Activated CD8-positive, alpha-beta memory T cell treated with anti-CD3 and anti-CD28 coated beads, Interleukin-2, amount 10 ng/mL, durations not matched to agents 7 days and 5 days (primary cell): ENCODE results near the gene IL15RA. TPM values are rescaled to one million over a fixed set of nuclear protein-coding genes. Genes with fewer than 3 reads are reported as not detected.

Experiments used
- ATAC-seq: fragments of 150-1000 bp; cut with Tn5 transposase; one replicate; pipeline ENCODE4 v1.10.0; 2021; ENCODE audit warnings: moderate library complexity
- CTCF ChIA-PET: fragments of 350-600 bp; sonication (Branson Sonifier 250); formaldehyde crosslinking; loops from one replicate; lab custom pipeline; 2021; ENCODE audit warnings: antibody characterized with exemption; lab: Charles Lee
- DNase-seq: peaks from one replicate; pipeline ENCODE4 v3.0.0-alpha.2; 2020
- H3K27ac Mint-ChIP-seq: one replicate; pipeline ENCODE4 v1.8.0; 2021; ENCODE audit warnings: mild to moderate bottlenecking, mixed read lengths
- H3K27me3 Mint-ChIP-seq: one replicate; pipeline ENCODE4 v1.8.0; 2021; ENCODE audit warnings: mixed read lengths
- H3K36me3 Mint-ChIP-seq: one replicate; pipeline ENCODE4 v1.8.0; 2021; ENCODE audit warnings: mild to moderate bottlenecking, mixed read lengths
- H3K4me1 Mint-ChIP-seq: one replicate; pipeline ENCODE4 v1.8.0; 2021; ENCODE audit warnings: mixed read lengths
- H3K4me3 Mint-ChIP-seq: one replicate; pipeline ENCODE4 v1.8.0; 2021; ENCODE audit warnings: mild to moderate bottlenecking, moderate library complexity, mixed read lengths
- H3K9me3 Mint-ChIP-seq: one replicate; pipeline ENCODE4 v1.8.0; 2022; ENCODE audit warnings: low read depth, mixed read lengths
- total RNA-seq, 2 experiments: library from RNA; stranded (reverse); gene quantifications; one replicate each; pipeline ENCODE4 v1.2.3, GENCODE V29; 2021

Gene IL15RA
- total RNA-seq, 2 experiments from 2014 or later = 31.1 to 31.7 TPM

GRCh38 chr10:5942001-5942400, 35.3 kb downstream of the IL15RA start:
- ATAC-seq (no peak), DNase-seq (no peak)
- no peak overlapping the region for H3K4me3 Mint-ChIP-seq
- H3K36me3 Mint-ChIP-seq = peaks cover 7% of the 10 kb centered on the region
- H3K27ac Mint-ChIP-seq = no peak overlapping the region
- no peaks in the 10 kb centered on the region for H3K27me3 Mint-ChIP-seq
- CTCF ChIA-PET = no interaction called here
- H3K9me3 Mint-ChIP-seq = no peaks in the 10 kb centered on the region
- peaks cover 5% of the 10 kb centered on the region for H3K4me1 Mint-ChIP-seq

- DNase-seq (no peak), ATAC-seq (no peak)
- Mint-ChIP-seq H3K4me1 (peaks cover 5% of the 10 kb centered on the region), H3K9me3 (no peaks in the 10 kb centered on the region), H3K4me3 (no peak overlapping the region), H3K27me3 (no peaks in the 10 kb centered on the region), H3K36me3 (peaks cover 7% of the 10 kb centered on the region), H3K27ac (no peak overlapping the region)
- CTCF ChIA-PET = no interaction called here
Observed at GRCh38 chr10:5941579-5941978, 35.8 kb downstream of the IL15RA start.

- Mint-ChIP-seq H3K9me3 (no peaks in the 10 kb centered on the region), H3K36me3 (peaks cover 10% of the 10 kb centered on the region), H3K4me3 (no peak overlapping the region), H3K27ac (no peak overlapping the region), H3K4me1 (peaks cover 3% of the 10 kb centered on the region), H3K27me3 (no peaks in the 10 kb centered on the region)
- CTCF ChIA-PET = no interaction called here
- DNase-seq (no peak), ATAC-seq (no peak)
Observed at GRCh38 chr10:5940807-5941218, 36.5 kb downstream of the IL15RA start.

- CTCF ChIA-PET = no interaction called here
- Mint-ChIP-seq H3K9me3 (no peaks in the 10 kb centered on the region), H3K36me3 (peaks cover 12% of the 10 kb centered on the region), H3K4me1 (no peaks in the 10 kb centered on the region), H3K4me3 (no peak overlapping the region), H3K27ac (no peak overlapping the region), H3K27me3 (no peaks in the 10 kb centered on the region)
- no peak for DNase-seq
- no peak for ATAC-seq
Observed at GRCh38 chr10:5938291-5938690, 39.1 kb downstream of the IL15RA start.

GRCh38 chr10:5937016-5937415, 40.3 kb downstream of the IL15RA start:
- Mint-ChIP-seq H3K27ac (no peak overlapping the region), H3K36me3 (peaks cover 12% of the 10 kb centered on the region), H3K4me1 (no peaks in the 10 kb centered on the region), H3K27me3 (no peaks in the 10 kb centered on the region), H3K9me3 (no peaks in the 10 kb centered on the region), H3K4me3 (no peak overlapping the region)
- CTCF ChIA-PET = no interaction called here
- DNase-seq (no peak), ATAC-seq (no peak)

- no peak for DNase-seq
- H3K27ac Mint-ChIP-seq = no peak overlapping the region
- H3K9me3 Mint-ChIP-seq = no peaks in the 10 kb centered on the region
- no peaks in the 10 kb centered on the region for H3K27me3 Mint-ChIP-seq
- H3K4me1 Mint-ChIP-seq = no peaks in the 10 kb centered on the region
- H3K4me3 Mint-ChIP-seq = no peak overlapping the region
- no peak for ATAC-seq
- CTCF ChIA-PET = no interaction called here
- peaks cover 14% of the 10 kb centered on the region for H3K36me3 Mint-ChIP-seq
Observed at GRCh38 chr10:5935628-5936027, 41.7 kb downstream of the IL15RA start.

GRCh38 chr10:5933909-5934546, 43.3 kb downstream of the IL15RA start:
- no peak for ATAC-seq
- H3K4me1 Mint-ChIP-seq = no peaks in the 10 kb centered on the region
- no peak overlapping the region for H3K4me3 Mint-ChIP-seq
- H3K9me3 Mint-ChIP-seq = no peaks in the 10 kb centered on the region
- H3K36me3 Mint-ChIP-seq = peaks cover 22% of the 10 kb centered on the region
- no peak for DNase-seq
- CTCF ChIA-PET = no interaction called here
- H3K27ac Mint-ChIP-seq = no peak overlapping the region
- H3K27me3 Mint-ChIP-seq = no peaks in the 10 kb centered on the region

GRCh38 chr10:5932345-5932744, 45.0 kb downstream of the IL15RA start:
- CTCF ChIA-PET = no interaction called here
- ATAC-seq (no peak), DNase-seq (no peak)
- Mint-ChIP-seq H3K27me3 (no peaks in the 10 kb centered on the region), H3K9me3 (no peaks in the 10 kb centered on the region), H3K4me3 (no peak overlapping the region), H3K36me3 (peaks cover 23% of the 10 kb centered on the region), H3K27ac (no peak overlapping the region), H3K4me1 (no peaks in the 10 kb centered on the region)

GRCh38 chr10:5930272-5930671, 47.1 kb downstream of the IL15RA start:
- no peak for DNase-seq
- CTCF ChIA-PET = no interaction called here
- Mint-ChIP-seq H3K9me3 (no peaks in the 10 kb centered on the region), H3K27ac (no peak overlapping the region), H3K4me1 (no peaks in the 10 kb centered on the region), H3K27me3 (no peaks in the 10 kb centered on the region), H3K36me3 (peaks cover 28% of the 10 kb centered on the region), H3K4me3 (no peak overlapping the region)
- no peak for ATAC-seq

GRCh38 chr10:5929442-5929841, 47.9 kb downstream of the IL15RA start:
- Mint-ChIP-seq H3K36me3 (peaks cover 31% of the 10 kb centered on the region), H3K27ac (no peak overlapping the region), H3K9me3 (no peaks in the 10 kb centered on the region), H3K27me3 (no peaks in the 10 kb centered on the region), H3K4me3 (no peak overlapping the region), H3K4me1 (no peaks in the 10 kb centered on the region)
- CTCF ChIA-PET = no interaction called here
- DNase-seq (no peak), ATAC-seq (no peak)

- CTCF ChIA-PET = no interaction called here
- ATAC-seq = no peak
- no peaks in the 10 kb centered on the region for H3K27me3 Mint-ChIP-seq
- H3K4me3 Mint-ChIP-seq = no peak overlapping the region
- H3K27ac Mint-ChIP-seq = no peak overlapping the region
- H3K36me3 Mint-ChIP-seq = peaks cover 38% of the 10 kb centered on the region
- no peak for DNase-seq
- H3K4me1 Mint-ChIP-seq = no peaks in the 10 kb centered on the region
- no peaks in the 10 kb centered on the region for H3K9me3 Mint-ChIP-seq
Observed at GRCh38 chr10:5927306-5927705, 50.0 kb downstream of the IL15RA start.

GRCh38 chr10:5924889-5925288, 52.5 kb downstream of the IL15RA start:
- CTCF ChIA-PET = no interaction called here
- no peak for DNase-seq
- no peaks in the 10 kb centered on the region for H3K4me1 Mint-ChIP-seq
- peaks cover 38% of the 10 kb centered on the region for H3K36me3 Mint-ChIP-seq
- no peaks in the 10 kb centered on the region for H3K9me3 Mint-ChIP-seq
- no peak overlapping the region for H3K27ac Mint-ChIP-seq
- no peaks in the 10 kb centered on the region for H3K27me3 Mint-ChIP-seq
- H3K4me3 Mint-ChIP-seq = no peak overlapping the region
- ATAC-seq = no peak

- H3K36me3 Mint-ChIP-seq = peaks cover 29% of the 10 kb centered on the region
- H3K4me3 Mint-ChIP-seq = no peak overlapping the region
- no peaks in the 10 kb centered on the region for H3K27me3 Mint-ChIP-seq
- no peaks in the 10 kb centered on the region for H3K9me3 Mint-ChIP-seq
- ATAC-seq (no peak), DNase-seq (no peak)
- CTCF ChIA-PET = no interaction called here
- no peak overlapping the region for H3K27ac Mint-ChIP-seq
- no peaks in the 10 kb centered on the region for H3K4me1 Mint-ChIP-seq
Observed at GRCh38 chr10:5921746-5922145, 55.6 kb downstream of the IL15RA start.

GRCh38 chr10:5919568-5919967, 57.8 kb downstream of the IL15RA start:
- CTCF ChIA-PET = no interaction called here
- Mint-ChIP-seq H3K4me1 (no peaks in the 10 kb centered on the region), H3K27ac (no peak overlapping the region), H3K9me3 (no peaks in the 10 kb centered on the region), H3K4me3 (no peak overlapping the region), H3K27me3 (no peaks in the 10 kb centered on the region), H3K36me3 (peaks cover 32% of the 10 kb centered on the region)
- ATAC-seq = no peak
- DNase-seq = no peak

- H3K36me3 Mint-ChIP-seq = peaks cover 29% of the 10 kb centered on the region
- CTCF ChIA-PET = no interaction called here
- H3K4me3 Mint-ChIP-seq = no peak overlapping the region
- H3K27ac Mint-ChIP-seq = no peak overlapping the region
- no peaks in the 10 kb centered on the region for H3K4me1 Mint-ChIP-seq
- ATAC-seq = no peak
- H3K27me3 Mint-ChIP-seq = no peaks in the 10 kb centered on the region
- H3K9me3 Mint-ChIP-seq = no peaks in the 10 kb centered on the region
- DNase-seq = no peak
Observed at GRCh38 chr10:5918763-5919162, 58.6 kb downstream of the IL15RA start.
